ENCODE results near the gene SMARCD2. TPM values are rescaled to one million over a fixed set of nuclear protein-coding genes. Genes with fewer than 3 reads are reported as not detected.

SMARCD2 gene
- total RNA-seq, 2 experiments from 2014 or later, result 120 to 136 TPM

DNA sequence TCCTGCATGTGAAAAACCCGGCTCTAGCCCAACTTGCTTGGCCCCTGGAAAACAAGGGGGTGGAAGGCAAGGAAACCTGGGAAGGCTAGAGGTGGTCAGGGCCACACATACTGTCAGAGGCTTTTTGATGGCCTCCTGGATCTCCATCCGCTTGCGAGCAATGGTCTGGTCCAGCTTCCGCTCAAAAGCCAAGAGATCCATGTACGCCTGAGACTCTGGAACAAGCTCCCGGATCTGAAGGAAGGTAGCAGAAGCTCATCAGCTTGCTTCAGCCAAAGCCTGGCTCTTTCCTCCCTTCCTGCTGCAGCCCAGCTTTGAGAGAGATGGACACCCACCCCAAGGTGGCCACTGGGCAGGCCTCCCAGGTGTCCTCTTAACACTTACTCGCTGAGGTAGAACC, 5.7 kb downstream of the SMARCD2 start:
- Histone ChIP-seq H3K4me3 (ENCODE audit: low read depth, low read length, poor library complexity, severe bottlenecking) (no peak overlapping the region), H3K9me2 (ENCODE audit: insufficient read depth, low read length) (no peaks in the 10 kb centered on the region), H3K79me2 (ENCODE audit: insufficient read depth, low read depth, low read length) (peaks cover 55% of the 10 kb centered on the region), H2AFZ (ENCODE audit: low read length) (no peak overlapping the region), H3K27ac (ENCODE audit: low read depth, low read length, poor library complexity, severe bottlenecking) (no peak overlapping the region), H3K4me1 (ENCODE audit: insufficient read depth, low read length, poor library complexity, severe bottlenecking) (peaks cover 39% of the 10 kb centered on the region), H3K9me3 (ENCODE audit: low read length) (no peaks in the 10 kb centered on the region), H4K20me1 (ENCODE audit: insufficient read depth, low read length) (peaks cover 18% of the 10 kb centered on the region), H3K36me3 (ENCODE audit: insufficient read depth, low read length) (peaks cover 76% of the 10 kb centered on the region), H3K4me2 (ENCODE audit: low read length) (no peak overlapping the region)
- intact Hi-C loops (cut with micrococcal nuclease; ENCODE audit: unreplicated experiment), result no loop called here
- TF ChIP-seq, protein P1, sequence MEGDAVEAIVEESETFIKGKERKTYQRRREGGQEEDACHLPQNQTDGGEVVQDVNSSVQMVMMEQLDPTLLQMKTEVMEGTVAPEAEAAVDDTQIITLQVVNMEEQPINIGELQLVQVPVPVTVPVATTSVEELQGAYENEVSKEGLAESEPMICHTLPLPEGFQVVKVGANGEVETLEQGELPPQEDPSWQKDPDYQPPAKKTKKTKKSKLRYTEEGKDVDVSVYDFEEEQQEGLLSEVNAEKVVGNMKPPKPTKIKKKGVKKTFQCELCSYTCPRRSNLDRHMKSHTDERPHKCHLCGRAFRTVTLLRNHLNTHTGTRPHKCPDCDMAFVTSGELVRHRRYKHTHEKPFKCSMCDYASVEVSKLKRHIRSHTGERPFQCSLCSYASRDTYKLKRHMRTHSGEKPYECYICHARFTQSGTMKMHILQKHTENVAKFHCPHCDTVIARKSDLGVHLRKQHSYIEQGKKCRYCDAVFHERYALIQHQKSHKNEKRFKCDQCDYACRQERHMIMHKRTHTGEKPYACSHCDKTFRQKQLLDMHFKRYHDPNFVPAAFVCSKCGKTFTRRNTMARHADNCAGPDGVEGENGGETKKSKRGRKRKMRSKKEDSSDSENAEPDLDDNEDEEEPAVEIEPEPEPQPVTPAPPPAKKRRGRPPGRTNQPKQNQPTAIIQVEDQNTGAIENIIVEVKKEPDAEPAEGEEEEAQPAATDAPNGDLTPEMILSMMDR (conservative IDR thresholded peaks at IDR 0.05; ENCODE audit: low read length), result no peak
- TF ChIP-seq EZH2phosphoT487 (IDR thresholded peaks at IDR 0.05; ENCODE audit: borderline replicate concordance, low read depth, low read length), result no peak
- BruUV-seq (replicated peaks), result no TSS peak
- POLR2A ChIA-PET, result no interaction called here
- DNase-seq (ENCODE audit: low spot score), result no peak
- CTCF ChIA-PET (ENCODE audit: unreplicated experiment), result no interaction called here

DNA sequence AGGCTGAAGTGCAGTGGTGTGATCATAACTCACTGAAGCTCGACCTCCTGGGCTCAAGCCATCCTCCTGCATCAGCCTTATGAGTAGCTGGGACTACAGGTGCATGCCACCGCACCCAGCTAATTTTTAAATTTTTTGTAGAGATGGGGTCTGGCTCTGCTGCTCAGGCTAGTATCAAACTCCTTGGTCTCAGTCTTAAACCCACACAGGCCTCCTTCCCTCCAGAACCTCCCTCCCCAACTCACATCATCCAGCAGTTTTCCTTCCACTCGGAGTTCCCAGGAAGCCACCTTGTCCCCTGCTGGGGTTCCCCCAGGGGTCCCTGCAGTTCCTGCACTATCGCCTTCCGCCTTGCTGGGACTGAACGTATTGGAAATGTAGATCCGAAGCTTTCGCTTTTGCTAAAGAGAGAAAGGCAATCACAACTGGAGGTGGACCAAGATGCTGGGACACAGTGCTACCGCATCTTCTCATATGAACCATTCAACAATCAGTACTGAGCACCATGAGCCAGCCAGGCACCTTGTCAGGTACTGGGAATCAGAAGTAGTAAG, 7.2 kb downstream of the SMARCD2 start:
- intact Hi-C loops (cut with micrococcal nuclease; ENCODE audit: unreplicated experiment), result no loop called here
- Histone ChIP-seq H4K20me1 (ENCODE audit: insufficient read depth, low read length) (0 out of 2 replicates have a peak, but pooled peaks cover 10% of the 10 kb centered on the region), H3K79me2 (ENCODE audit: insufficient read depth, low read depth, low read length) (peaks cover 39% of the 10 kb centered on the region), H3K9me3 (ENCODE audit: low read length) (no peaks in the 10 kb centered on the region), H3K4me2 (ENCODE audit: low read length) (no peak overlapping the region), H2AFZ (ENCODE audit: low read length) (no peak overlapping the region), H3K27ac (ENCODE audit: low read depth, low read length, poor library complexity, severe bottlenecking) (peak overlapping the region; percentile 41), H3K9me2 (ENCODE audit: insufficient read depth, low read length) (no peaks in the 10 kb centered on the region), H3K4me1 (ENCODE audit: insufficient read depth, low read length, poor library complexity, severe bottlenecking) (peaks cover 28% of the 10 kb centered on the region), H3K36me3 (ENCODE audit: insufficient read depth, low read length) (peaks cover 86% of the 10 kb centered on the region), H3K4me3 (ENCODE audit: low read depth, low read length, poor library complexity, severe bottlenecking) (no peak overlapping the region)
- ChIA-PET POLR2A (no interaction called here), CTCF (ENCODE audit: unreplicated experiment) (interaction anchor here (1.0 kb wide), 1 partner anchor 14 kb away, joined by 3 read pairs; no protein-coding TSS in a partner anchor)
- no peak for TF ChIP-seq EZH2phosphoT487 (IDR thresholded peaks at IDR 0.05; ENCODE audit: borderline replicate concordance, low read depth, low read length)
- TF ChIP-seq, protein P1 (conservative IDR thresholded peaks at IDR 0.05; ENCODE audit: low read length), result peak; percentile 27; the same call in 1 of the 2 replicates
- no peak for DNase-seq (ENCODE audit: low spot score)
- BruUV-seq (replicated peaks), result no TSS peak

- Histone ChIP-seq H3K4me1 (ENCODE audit: insufficient read depth, low read length, poor library complexity, severe bottlenecking) (peaks cover 22% of the 10 kb centered on the region), H2AFZ (ENCODE audit: low read length) (no peak overlapping the region), H3K9me3 (ENCODE audit: low read length) (no peaks in the 10 kb centered on the region), H3K4me2 (ENCODE audit: low read length) (no peak overlapping the region), H3K79me2 (ENCODE audit: insufficient read depth, low read depth, low read length) (peaks cover 33% of the 10 kb centered on the region), H3K36me3 (ENCODE audit: insufficient read depth, low read length) (peaks cover 93% of the 10 kb centered on the region), H3K4me3 (ENCODE audit: low read depth, low read length, poor library complexity, severe bottlenecking) (no peak overlapping the region), H4K20me1 (ENCODE audit: insufficient read depth, low read length) (0 out of 2 replicates have a peak, but pooled peaks cover 10% of the 10 kb centered on the region), H3K9me2 (ENCODE audit: insufficient read depth, low read length) (no peaks in the 10 kb centered on the region), H3K27ac (ENCODE audit: low read depth, low read length, poor library complexity, severe bottlenecking) (peak overlapping the region; percentile 41)
- ChIA-PET POLR2A (interaction anchor here (0.5 to 0.7 kb wide), 2 partner anchors 27 to 127 kb away, joined by 3 read pairs; no protein-coding TSS in a partner anchor), CTCF (ENCODE audit: unreplicated experiment) (interaction anchor here (0.5 to 1.0 kb wide), 2 partner anchors 14 to 127 kb away, joined by 3 to 4 read pairs; no protein-coding TSS in a partner anchor)
- BruUV-seq (replicated peaks), result no TSS peak
- TF ChIP-seq EZH2phosphoT487 (IDR thresholded peaks at IDR 0.05; ENCODE audit: borderline replicate concordance, low read depth, low read length), result no peak
- TF ChIP-seq, protein P1 (conservative IDR thresholded peaks at IDR 0.05; ENCODE audit: low read length), result peak; percentile 95
- intact Hi-C loops (cut with micrococcal nuclease; ENCODE audit: unreplicated experiment), result no loop called here
- peak; percentile 87 for DNase-seq (ENCODE audit: low spot score)
Measured at GRCh38 chr17:63834431-63835166, 7.9 kb downstream of the SMARCD2 start.

Data from OCI-LY7 (cell line).